Loucy (cell line): Measurements from ENCODE around the gene GRM5.

Source experiments
- EZH2phosphoT487 ChIP-seq: fragments of 200-600 bp; IDR thresholded peaks from 2 replicates; pipeline ENCODE4 v1.6.1; 2018; ENCODE audit warnings: antibody characterized with exemption, mild to moderate bottlenecking, moderate library complexity, borderline replicate concordance
- TF ChIP-seq, protein P1 (sequence below): fragments of 200-600 bp; sonication (generic); conservative IDR thresholded peaks from 2 replicates; pipeline ENCODE4 v1.5.1; 2014; ENCODE audit warnings: mild to moderate bottlenecking, antibody characterized with exemption, low read length

DNA sequence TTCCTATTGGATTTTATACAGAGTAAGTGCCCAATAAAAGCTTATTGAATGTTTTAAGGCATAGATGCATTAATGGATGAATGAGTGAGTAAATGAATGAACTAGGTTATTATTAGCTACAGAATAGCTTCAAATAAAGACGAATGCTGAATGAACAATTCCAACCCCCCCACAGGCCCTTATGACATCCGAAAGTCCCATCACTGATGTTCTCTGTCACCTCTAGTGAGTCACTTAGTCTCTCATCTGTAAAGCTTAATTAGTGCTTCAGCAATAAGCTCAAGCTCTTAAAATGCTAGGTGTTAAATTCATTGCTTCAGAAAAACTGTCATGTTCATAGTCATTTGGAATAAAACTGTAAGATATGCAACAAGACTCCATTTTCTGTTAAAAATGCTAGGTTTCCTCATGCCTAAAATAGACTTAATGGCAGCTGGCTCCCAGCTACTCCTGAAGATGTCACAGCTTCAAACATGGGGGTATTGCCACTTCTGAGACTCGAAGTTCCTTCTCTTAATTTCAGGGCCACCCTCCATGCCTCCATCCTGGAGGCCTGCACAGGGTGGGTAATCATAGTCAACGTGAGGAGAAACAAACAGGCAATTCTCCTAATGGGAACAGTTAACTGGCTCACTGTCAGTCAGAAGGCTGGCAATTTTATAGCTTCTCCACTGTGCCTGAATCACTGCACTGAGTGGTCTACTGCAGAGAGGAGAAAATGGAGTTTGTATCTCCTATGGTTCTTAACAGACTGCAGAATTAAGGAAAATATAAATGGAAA is 373.3 kb downstream of the GRM5 start:
- TF ChIP-seq, protein P1, sequence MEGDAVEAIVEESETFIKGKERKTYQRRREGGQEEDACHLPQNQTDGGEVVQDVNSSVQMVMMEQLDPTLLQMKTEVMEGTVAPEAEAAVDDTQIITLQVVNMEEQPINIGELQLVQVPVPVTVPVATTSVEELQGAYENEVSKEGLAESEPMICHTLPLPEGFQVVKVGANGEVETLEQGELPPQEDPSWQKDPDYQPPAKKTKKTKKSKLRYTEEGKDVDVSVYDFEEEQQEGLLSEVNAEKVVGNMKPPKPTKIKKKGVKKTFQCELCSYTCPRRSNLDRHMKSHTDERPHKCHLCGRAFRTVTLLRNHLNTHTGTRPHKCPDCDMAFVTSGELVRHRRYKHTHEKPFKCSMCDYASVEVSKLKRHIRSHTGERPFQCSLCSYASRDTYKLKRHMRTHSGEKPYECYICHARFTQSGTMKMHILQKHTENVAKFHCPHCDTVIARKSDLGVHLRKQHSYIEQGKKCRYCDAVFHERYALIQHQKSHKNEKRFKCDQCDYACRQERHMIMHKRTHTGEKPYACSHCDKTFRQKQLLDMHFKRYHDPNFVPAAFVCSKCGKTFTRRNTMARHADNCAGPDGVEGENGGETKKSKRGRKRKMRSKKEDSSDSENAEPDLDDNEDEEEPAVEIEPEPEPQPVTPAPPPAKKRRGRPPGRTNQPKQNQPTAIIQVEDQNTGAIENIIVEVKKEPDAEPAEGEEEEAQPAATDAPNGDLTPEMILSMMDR, result no peak
- no peak for TF ChIP-seq EZH2phosphoT487
